ENCODE data around the gene PTPRB. TPM values are rescaled to one million over a fixed set of nuclear protein-coding genes. Genes with fewer than 3 reads are reported as not detected.
A peak's percentile ranks its signal among the peaks of the same experiment; 100 is the strongest.
"Not testable (repeated sequence)": the region's sequence is repeated elsewhere in the genome, so short reads cannot be mapped to it uniquely, and the experiment has no call there.

Gene PTPRB
- total RNA-seq, 1 donor from 2014 or later, result 91.4 TPM

DNA sequence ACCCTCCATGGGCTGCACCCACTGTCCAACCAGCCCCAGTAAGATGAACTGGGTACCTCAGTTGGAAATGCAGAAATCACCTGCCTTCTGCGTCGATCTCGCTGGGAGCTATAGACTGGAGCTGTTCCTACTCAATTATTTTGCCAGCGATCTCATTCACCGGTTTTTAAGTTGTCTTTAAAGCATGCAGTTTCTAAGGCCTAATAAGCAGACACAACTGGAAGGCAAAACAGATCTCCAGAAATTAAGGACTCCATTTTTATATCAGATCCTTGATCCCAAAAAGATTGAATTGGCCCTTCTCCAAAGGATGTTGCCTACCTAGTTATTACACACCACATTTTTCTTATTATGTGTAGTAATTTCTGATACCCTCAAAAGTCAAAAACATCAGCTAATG is 139.7 kb downstream of the PTPRB start:
- TF ChIP-seq, protein P1, sequence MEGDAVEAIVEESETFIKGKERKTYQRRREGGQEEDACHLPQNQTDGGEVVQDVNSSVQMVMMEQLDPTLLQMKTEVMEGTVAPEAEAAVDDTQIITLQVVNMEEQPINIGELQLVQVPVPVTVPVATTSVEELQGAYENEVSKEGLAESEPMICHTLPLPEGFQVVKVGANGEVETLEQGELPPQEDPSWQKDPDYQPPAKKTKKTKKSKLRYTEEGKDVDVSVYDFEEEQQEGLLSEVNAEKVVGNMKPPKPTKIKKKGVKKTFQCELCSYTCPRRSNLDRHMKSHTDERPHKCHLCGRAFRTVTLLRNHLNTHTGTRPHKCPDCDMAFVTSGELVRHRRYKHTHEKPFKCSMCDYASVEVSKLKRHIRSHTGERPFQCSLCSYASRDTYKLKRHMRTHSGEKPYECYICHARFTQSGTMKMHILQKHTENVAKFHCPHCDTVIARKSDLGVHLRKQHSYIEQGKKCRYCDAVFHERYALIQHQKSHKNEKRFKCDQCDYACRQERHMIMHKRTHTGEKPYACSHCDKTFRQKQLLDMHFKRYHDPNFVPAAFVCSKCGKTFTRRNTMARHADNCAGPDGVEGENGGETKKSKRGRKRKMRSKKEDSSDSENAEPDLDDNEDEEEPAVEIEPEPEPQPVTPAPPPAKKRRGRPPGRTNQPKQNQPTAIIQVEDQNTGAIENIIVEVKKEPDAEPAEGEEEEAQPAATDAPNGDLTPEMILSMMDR (IDR thresholded peaks at IDR 0.05), result no peak

DNA sequence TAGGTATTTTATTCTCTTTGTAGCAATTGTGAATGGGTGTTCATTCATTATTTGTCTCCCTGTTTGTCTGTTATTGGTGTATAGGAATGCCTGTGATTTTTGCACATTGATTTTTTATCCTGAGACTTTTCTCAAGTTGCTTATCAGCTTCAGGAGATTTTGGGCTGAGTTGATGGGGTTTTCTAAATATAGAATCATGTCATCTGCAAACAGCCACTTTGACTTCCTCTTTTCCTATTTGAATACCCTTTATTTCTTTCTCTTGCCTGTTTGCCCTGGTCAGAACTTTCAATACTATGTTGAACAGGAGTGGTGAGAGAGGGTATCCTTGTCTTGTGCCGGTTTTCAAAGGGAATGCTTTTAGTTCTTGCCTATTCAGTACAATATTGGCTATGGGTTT is 144.3 kb downstream of the PTPRB start:
- H3K4me1 ChIP-seq; H3K4me3 ChIP-seq; H3K9me3 ChIP-seq; H3K36me3 ChIP-seq; DNase-seq; H3K27me3 ChIP-seq (ENCODE audit: low read depth); ATAC-seq; intact Hi-C loops (cut with DNase I); H3K27ac ChIP-seq: not testable (repeated sequence)

More for the DNA sequence above, 139.7 kb downstream of the PTPRB start:
- intact Hi-C loops (cut with DNase I), result no loop called here
- Histone ChIP-seq H3K4me1 (no peaks in the 10 kb centered on the region), H3K9me3 (no peaks in the 10 kb centered on the region), H3K27ac (no peak overlapping the region), H3K36me3 (no peaks in the 10 kb centered on the region), H3K4me3 (no peak overlapping the region), H3K27me3 (ENCODE audit: low read depth) (no peaks in the 10 kb centered on the region)
- no peak for ATAC-seq
- no peak for DNase-seq

DNA sequence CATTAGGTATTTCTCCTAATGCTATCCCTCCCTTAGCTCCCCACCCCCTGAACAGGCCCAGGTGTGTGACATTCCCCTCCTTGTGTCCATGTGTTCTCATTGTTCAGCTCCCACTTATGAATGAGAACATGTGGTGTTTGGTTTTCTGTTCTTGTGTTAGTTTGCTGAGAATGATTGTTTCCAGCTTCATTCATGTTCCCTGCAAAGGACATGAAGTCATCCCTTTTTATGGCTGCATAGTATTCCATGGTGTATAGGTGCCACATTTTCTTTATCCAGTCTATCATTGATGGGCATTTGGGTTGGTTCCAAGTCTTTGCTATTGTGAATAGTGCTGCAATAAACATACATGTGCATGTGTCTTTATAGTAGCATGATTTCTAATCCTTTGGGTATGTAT is 146.3 kb downstream of the PTPRB start:
- ATAC-seq; H3K4me1 ChIP-seq; H3K27me3 ChIP-seq (ENCODE audit: low read depth); H3K36me3 ChIP-seq; H3K27ac ChIP-seq; DNase-seq; H3K9me3 ChIP-seq; intact Hi-C loops (cut with DNase I); H3K4me3 ChIP-seq: not testable (repeated sequence)

DNA sequence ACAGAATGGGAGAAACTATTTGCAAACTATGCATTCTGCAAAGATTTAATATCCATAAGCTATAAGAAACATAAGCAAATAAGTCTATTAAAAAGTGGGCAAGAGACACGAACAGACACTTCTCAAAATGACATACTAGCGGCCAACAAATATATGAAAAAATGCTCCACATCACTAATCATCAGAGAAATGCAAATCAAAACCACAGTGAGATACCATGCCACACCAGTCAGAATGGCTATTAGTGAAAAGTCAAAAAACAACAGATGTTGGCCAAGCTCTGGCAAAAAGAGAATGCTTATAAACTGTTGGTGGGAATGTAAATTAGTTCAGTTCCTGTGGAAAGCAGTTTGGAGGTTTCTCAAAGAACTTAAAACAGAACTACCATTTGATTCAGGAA is 149.8 kb downstream of the PTPRB start:
- peaks cover 7% of the 10 kb centered on the region for H3K4me1 ChIP-seq
- no peaks in the 10 kb centered on the region for H3K27me3 ChIP-seq (ENCODE audit: low read depth)
- H3K4me3 ChIP-seq, result no peak overlapping the region
- no peak for ATAC-seq
- no peak for DNase-seq
- no peaks in the 10 kb centered on the region for H3K9me3 ChIP-seq
- no peak overlapping the region for H3K27ac ChIP-seq
- intact Hi-C loops (cut with DNase I), result no loop called here
- TF ChIP-seq, protein P1 (IDR thresholded peaks at IDR 0.05), result no peak
- no peaks in the 10 kb centered on the region for H3K36me3 ChIP-seq

DNA sequence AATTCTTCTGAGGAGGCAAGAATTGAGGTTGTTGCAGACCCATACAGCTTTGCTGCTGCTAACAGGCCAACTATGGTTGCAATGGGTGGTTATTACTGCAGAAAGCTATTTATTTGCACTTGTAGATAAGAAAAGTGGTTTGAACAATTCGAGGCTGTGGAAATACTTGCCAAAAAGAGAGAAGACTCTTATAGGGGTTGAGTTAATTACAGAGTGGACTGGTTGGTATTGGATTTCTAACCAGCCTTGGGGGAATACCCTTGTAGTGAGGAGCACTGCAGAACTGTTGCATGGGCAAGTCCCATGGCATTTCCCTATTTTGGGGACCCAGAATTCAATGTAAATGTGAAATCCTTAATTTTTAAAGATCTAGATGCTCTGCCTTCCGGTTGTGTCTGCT is 150.6 kb downstream of the PTPRB start:
- intact Hi-C loops (cut with DNase I), result no loop called here
- Histone ChIP-seq H3K4me3 (no peak overlapping the region), H3K36me3 (no peaks in the 10 kb centered on the region), H3K4me1 (peaks cover 7% of the 10 kb centered on the region), H3K9me3 (no peaks in the 10 kb centered on the region), H3K27me3 (ENCODE audit: low read depth) (no peaks in the 10 kb centered on the region), H3K27ac (no peak overlapping the region)
- TF ChIP-seq, protein P1 (IDR thresholded peaks at IDR 0.05), result no peak
- ATAC-seq (peak; percentile 85 to 88), DNase-seq (no peak)

DNA sequence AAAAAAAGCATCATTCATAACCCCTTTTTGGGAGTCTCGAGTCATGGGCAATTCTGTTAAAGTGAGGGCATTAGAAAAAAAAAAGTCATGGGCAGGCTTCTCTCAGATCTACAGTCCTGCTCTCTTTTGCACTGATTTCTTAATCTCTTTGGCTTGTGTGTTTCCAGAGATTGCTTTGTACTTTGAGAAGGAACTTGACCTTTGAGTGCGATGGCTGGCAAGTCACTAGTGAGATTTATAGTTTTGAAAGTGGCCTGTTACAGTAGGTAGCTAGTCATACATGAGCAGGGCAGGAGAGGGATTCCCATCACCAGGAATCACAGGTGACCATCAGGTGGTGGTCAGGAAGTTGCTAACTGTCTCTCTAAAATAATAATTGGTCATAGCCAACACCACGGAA is 151.5 kb downstream of the PTPRB start:
- H3K4me1 ChIP-seq, result peaks cover 7% of the 10 kb centered on the region
- TF ChIP-seq, protein P1 (IDR thresholded peaks at IDR 0.05), result no peak
- no peak overlapping the region for H3K27ac ChIP-seq
- H3K9me3 ChIP-seq, result no peaks in the 10 kb centered on the region
- ATAC-seq, result peak; percentile 37 to 72
- no peak overlapping the region for H3K4me3 ChIP-seq
- intact Hi-C loops (cut with DNase I), result no loop called here
- no peak for DNase-seq
- no peaks in the 10 kb centered on the region for H3K27me3 ChIP-seq (ENCODE audit: low read depth)
- H3K36me3 ChIP-seq, result no peaks in the 10 kb centered on the region

DNA sequence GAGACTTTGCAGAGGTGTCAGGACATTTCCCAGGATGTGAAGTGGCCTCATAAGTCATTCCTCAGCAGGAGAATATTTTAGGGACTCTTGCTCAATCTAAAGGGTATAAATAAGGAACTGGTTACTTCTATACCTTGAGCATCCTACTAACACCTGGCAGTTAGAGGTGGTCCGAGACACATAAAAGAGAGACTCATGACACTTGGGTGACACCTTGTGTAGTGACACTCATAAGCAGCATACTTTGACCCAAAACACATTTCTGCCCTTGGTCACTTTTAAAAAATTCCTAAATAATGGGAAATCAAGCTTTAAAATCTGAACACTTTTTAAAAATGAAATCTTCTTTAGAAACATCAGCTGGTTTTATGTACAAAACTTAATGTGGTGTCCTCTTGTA is 152.8 kb downstream of the PTPRB start:
- Histone ChIP-seq H3K4me3 (no peak overlapping the region), H3K9me3 (no peaks in the 10 kb centered on the region), H3K4me1 (peaks cover 7% of the 10 kb centered on the region), H3K36me3 (no peaks in the 10 kb centered on the region), H3K27me3 (ENCODE audit: low read depth) (no peaks in the 10 kb centered on the region), H3K27ac (no peak overlapping the region)
- TF ChIP-seq, protein P1 (IDR thresholded peaks at IDR 0.05), result no peak
- DNase-seq, result no peak
- ATAC-seq, result no peak
- intact Hi-C loops (cut with DNase I), result no loop called here
